ENCODE measurements around the gene OCA2. TPM values are rescaled to one million over a fixed set of nuclear protein-coding genes. Genes with fewer than 3 reads are reported as not detected.

The OCA2 gene
- polyA plus RNA-seq, 1 donor from 2014 or later, result 0.97 TPM

DNA sequence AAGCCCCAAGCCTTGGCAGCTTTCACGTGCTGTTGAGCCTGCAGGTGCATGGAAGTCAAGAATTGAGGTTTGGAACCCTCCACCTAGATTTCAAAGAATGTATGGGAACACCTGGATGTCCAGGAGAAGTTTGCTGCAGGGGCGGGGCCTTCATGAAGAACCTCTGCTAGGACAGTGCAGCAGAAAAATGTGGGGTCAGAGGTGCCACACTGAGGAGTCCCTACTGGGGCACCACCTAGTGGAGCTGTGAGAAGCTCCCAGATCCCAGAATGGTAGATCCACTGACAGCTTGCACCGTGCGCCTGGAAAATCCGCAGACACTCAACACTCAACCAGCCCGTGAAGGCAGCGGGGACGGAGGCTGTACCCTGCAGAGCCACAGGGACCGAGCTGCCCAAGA, 201.6 kb downstream of the OCA2 start:
- no peaks in the 10 kb centered on the region for H3K9me2 ChIP-seq (ENCODE audit: insufficient read depth, low read length)
- H3K4me3 ChIP-seq (ENCODE audit: low read length), result no peak overlapping the region
- no peaks in the 10 kb centered on the region for H3K27me3 ChIP-seq (ENCODE audit: insufficient read depth, low read depth, low read length)
- no peaks in the 10 kb centered on the region for H3K9me3 ChIP-seq (ENCODE audit: low read length)
- H4K20me1 ChIP-seq (ENCODE audit: insufficient read depth), result no peaks in the 10 kb centered on the region
- no peak for TF ChIP-seq MXI1 (conservative IDR thresholded peaks at IDR 0.05; ENCODE audit: poor library complexity, severe bottlenecking)
- no peak for TF ChIP-seq TAF1 (IDR thresholded peaks at IDR 0.05; ENCODE audit: low read depth)
- no peak for TF ChIP-seq RAD21 (conservative IDR thresholded peaks at IDR 0.05)
- no peak for TF ChIP-seq SMC3 (conservative IDR thresholded peaks at IDR 0.05; ENCODE audit: poor library complexity)
- no peak for TF ChIP-seq EZH2 (IDR thresholded peaks at IDR 0.05; ENCODE audit: borderline replicate concordance, insufficient read depth, low read length, poor library complexity, severe bottlenecking)
- no peak overlapping the region for H3K9ac ChIP-seq (ENCODE audit: low read length)
- no peaks in the 10 kb centered on the region for H3K79me2 ChIP-seq (replicated peaks; ENCODE audit: insufficient read depth, low read length)
- no peaks in the 10 kb centered on the region for H3K36me3 ChIP-seq (ENCODE audit: insufficient read depth, low read length)
- no peak overlapping the region for H2AFZ ChIP-seq (ENCODE audit: low read depth, low read length)
- H3K27ac ChIP-seq (ENCODE audit: low read length), result no peak overlapping the region
- no peak overlapping the region for H3K4me2 ChIP-seq (ENCODE audit: low read length)
- H3F3A ChIP-seq (ENCODE audit: insufficient read depth, low read length, poor library complexity, severe bottlenecking), result no peaks in the 10 kb centered on the region

DNA sequence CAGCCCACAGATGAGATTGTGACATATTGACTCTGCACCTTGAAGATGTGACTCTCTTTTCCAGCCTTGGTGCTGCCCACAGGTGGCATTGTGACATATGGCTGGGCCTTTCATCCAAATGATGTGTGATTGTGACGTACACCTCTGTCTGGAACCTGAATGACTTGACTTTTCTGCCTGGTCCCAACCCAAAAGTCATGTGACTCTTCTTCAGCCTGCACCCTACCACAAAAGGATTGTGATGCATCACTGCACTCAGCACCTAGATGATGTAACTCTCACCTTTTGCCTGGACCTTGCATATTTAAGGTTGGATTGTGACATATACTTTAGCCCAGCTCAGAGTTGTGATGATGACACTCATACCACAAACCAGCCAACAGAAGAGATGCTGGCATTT, 204.5 kb downstream of the OCA2 start:
- Histone ChIP-seq H2AFZ (ENCODE audit: low read depth, low read length) (no peak overlapping the region), H3K9me2 (ENCODE audit: insufficient read depth, low read length) (no peaks in the 10 kb centered on the region), H3K4me3 (ENCODE audit: low read length) (no peak overlapping the region), H3K36me3 (ENCODE audit: insufficient read depth, low read length) (no peaks in the 10 kb centered on the region), H4K20me1 (ENCODE audit: insufficient read depth) (no peaks in the 10 kb centered on the region), H3K79me2 (replicated peaks; ENCODE audit: insufficient read depth, low read length) (no peaks in the 10 kb centered on the region), H3K9me3 (ENCODE audit: low read length) (no peaks in the 10 kb centered on the region), H3K27ac (ENCODE audit: low read length) (no peak overlapping the region), H3K4me2 (ENCODE audit: low read length) (no peak overlapping the region), H3F3A (ENCODE audit: insufficient read depth, low read length, poor library complexity, severe bottlenecking) (no peaks in the 10 kb centered on the region), H3K27me3 (ENCODE audit: insufficient read depth, low read depth, low read length) (no peaks in the 10 kb centered on the region), H3K9ac (ENCODE audit: low read length) (no peak overlapping the region)
- TF ChIP-seq EZH2 (IDR thresholded peaks at IDR 0.05; ENCODE audit: borderline replicate concordance, insufficient read depth, low read length, poor library complexity, severe bottlenecking), result no peak
- no peak for TF ChIP-seq POLR2AphosphoS5 (IDR thresholded peaks at IDR 0.05)
- TF ChIP-seq, protein P1, sequence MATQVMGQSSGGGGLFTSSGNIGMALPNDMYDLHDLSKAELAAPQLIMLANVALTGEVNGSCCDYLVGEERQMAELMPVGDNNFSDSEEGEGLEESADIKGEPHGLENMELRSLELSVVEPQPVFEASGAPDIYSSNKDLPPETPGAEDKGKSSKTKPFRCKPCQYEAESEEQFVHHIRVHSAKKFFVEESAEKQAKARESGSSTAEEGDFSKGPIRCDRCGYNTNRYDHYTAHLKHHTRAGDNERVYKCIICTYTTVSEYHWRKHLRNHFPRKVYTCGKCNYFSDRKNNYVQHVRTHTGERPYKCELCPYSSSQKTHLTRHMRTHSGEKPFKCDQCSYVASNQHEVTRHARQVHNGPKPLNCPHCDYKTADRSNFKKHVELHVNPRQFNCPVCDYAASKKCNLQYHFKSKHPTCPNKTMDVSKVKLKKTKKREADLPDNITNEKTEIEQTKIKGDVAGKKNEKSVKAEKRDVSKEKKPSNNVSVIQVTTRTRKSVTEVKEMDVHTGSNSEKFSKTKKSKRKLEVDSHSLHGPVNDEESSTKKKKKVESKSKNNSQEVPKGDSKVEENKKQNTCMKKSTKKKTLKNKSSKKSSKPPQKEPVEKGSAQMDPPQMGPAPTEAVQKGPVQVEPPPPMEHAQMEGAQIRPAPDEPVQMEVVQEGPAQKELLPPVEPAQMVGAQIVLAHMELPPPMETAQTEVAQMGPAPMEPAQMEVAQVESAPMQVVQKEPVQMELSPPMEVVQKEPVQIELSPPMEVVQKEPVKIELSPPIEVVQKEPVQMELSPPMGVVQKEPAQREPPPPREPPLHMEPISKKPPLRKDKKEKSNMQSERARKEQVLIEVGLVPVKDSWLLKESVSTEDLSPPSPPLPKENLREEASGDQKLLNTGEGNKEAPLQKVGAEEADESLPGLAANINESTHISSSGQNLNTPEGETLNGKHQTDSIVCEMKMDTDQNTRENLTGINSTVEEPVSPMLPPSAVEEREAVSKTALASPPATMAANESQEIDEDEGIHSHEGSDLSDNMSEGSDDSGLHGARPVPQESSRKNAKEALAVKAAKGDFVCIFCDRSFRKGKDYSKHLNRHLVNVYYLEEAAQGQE (IDR thresholded peaks at IDR 0.05; ENCODE audit: borderline replicate concordance), result no peak
- TF ChIP-seq TAF1 (IDR thresholded peaks at IDR 0.05; ENCODE audit: low read depth), result no peak
- no peak for TF ChIP-seq EP300 (conservative IDR thresholded peaks at IDR 0.05; ENCODE audit: poor library complexity, severe bottlenecking)
- TF ChIP-seq SMC3 (conservative IDR thresholded peaks at IDR 0.05; ENCODE audit: poor library complexity), result no peak
- TF ChIP-seq, protein P2, sequence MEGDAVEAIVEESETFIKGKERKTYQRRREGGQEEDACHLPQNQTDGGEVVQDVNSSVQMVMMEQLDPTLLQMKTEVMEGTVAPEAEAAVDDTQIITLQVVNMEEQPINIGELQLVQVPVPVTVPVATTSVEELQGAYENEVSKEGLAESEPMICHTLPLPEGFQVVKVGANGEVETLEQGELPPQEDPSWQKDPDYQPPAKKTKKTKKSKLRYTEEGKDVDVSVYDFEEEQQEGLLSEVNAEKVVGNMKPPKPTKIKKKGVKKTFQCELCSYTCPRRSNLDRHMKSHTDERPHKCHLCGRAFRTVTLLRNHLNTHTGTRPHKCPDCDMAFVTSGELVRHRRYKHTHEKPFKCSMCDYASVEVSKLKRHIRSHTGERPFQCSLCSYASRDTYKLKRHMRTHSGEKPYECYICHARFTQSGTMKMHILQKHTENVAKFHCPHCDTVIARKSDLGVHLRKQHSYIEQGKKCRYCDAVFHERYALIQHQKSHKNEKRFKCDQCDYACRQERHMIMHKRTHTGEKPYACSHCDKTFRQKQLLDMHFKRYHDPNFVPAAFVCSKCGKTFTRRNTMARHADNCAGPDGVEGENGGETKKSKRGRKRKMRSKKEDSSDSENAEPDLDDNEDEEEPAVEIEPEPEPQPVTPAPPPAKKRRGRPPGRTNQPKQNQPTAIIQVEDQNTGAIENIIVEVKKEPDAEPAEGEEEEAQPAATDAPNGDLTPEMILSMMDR (IDR thresholded peaks at IDR 0.05; ENCODE audit: poor library complexity, severe bottlenecking), result no peak
- TF ChIP-seq MXI1 (conservative IDR thresholded peaks at IDR 0.05; ENCODE audit: poor library complexity, severe bottlenecking), result no peak
- TF ChIP-seq RAD21 (conservative IDR thresholded peaks at IDR 0.05), result no peak

Data from neural cell (in vitro differentiated cells).